Measurements from ENCODE around the gene ACTRT2.

The ACTRT2 gene

GRCh38 chr1:3061981-3062615 is 40.8 kb downstream of the ACTRT2 start (continued):
- TF ChIP-seq TSHZ2 (CRISPR knock-in tag; IDR thresholded peaks at IDR 0.05) (no peak), RARB (CRISPR knock-in tag; IDR thresholded peaks at IDR 0.05) (no peak)

GRCh38 chr1:3062616-3063378 is 41.5 kb downstream of the ACTRT2 start:
- ATAC-seq: no peak
- TF ChIP-seq ESRRG (CRISPR knock-in tag; IDR thresholded peaks at IDR 0.05) (no peak), TOX (CRISPR knock-in tag; IDR thresholded peaks at IDR 0.05; ENCODE audit: borderline replicate concordance) (no peak), ZNF70 (CRISPR knock-in tag; IDR thresholded peaks at IDR 0.05) (no peak), GLIS3 (CRISPR knock-in tag; IDR thresholded peaks at IDR 0.05) (no peak), RARB (CRISPR knock-in tag; IDR thresholded peaks at IDR 0.05) (no peak), ZNF565 (CRISPR knock-in tag; conservative IDR thresholded peaks at IDR 0.05; ENCODE audit: low read depth) (no peak), CSDC2 (CRISPR knock-in tag; IDR thresholded peaks at IDR 0.05) (no peak), CREB5 (CRISPR knock-in tag; IDR thresholded peaks at IDR 0.05; ENCODE audit: low read depth) (no peak), SNAI2 (CRISPR knock-in tag; IDR thresholded peaks at IDR 0.05) (no peak), PATZ1 (CRISPR knock-in tag; IDR thresholded peaks at IDR 0.05; ENCODE audit: borderline replicate concordance) (no peak), POU6F1 (CRISPR knock-in tag; IDR thresholded peaks at IDR 0.05; ENCODE audit: borderline replicate concordance, low read depth) (no peak), ZNF8 (CRISPR knock-in tag; IDR thresholded peaks at IDR 0.05) (no peak), ZC3H10 (CRISPR knock-in tag; IDR thresholded peaks at IDR 0.05) (no peak), ISL1 (CRISPR knock-in tag; IDR thresholded peaks at IDR 0.05) (no peak), ZFP3 (CRISPR knock-in tag; IDR thresholded peaks at IDR 0.05) (no peak)

GRCh38 chr1:3063379-3064295 is 42.4 kb downstream of the ACTRT2 start:
- ATAC-seq: no peak
- TF ChIP-seq GLIS3 (CRISPR knock-in tag; IDR thresholded peaks at IDR 0.05): no peak
- TF ChIP-seq ZNF8 (CRISPR knock-in tag; IDR thresholded peaks at IDR 0.05): no peak
- TF ChIP-seq ZNF565 (CRISPR knock-in tag; conservative IDR thresholded peaks at IDR 0.05; ENCODE audit: low read depth): no peak
- TF ChIP-seq ZNF70 (CRISPR knock-in tag; IDR thresholded peaks at IDR 0.05): no peak
- TF ChIP-seq BACH2 (CRISPR knock-in tag; IDR thresholded peaks at IDR 0.05; ENCODE audit: borderline replicate concordance): no peak
- no peak for TF ChIP-seq POU6F1 (CRISPR knock-in tag; IDR thresholded peaks at IDR 0.05; ENCODE audit: borderline replicate concordance, low read depth)
- no peak for TF ChIP-seq ESRRG (CRISPR knock-in tag; IDR thresholded peaks at IDR 0.05)
- no peak for TF ChIP-seq SNAI2 (CRISPR knock-in tag; IDR thresholded peaks at IDR 0.05)
- TF ChIP-seq CSDC2 (CRISPR knock-in tag; IDR thresholded peaks at IDR 0.05): no peak
- TF ChIP-seq OSR1 (CRISPR knock-in tag; IDR thresholded peaks at IDR 0.05): no peak
- TF ChIP-seq TCF4 (CRISPR knock-in tag; IDR thresholded peaks at IDR 0.05; ENCODE audit: borderline replicate concordance): no peak
- no peak for TF ChIP-seq ZC3H10 (CRISPR knock-in tag; IDR thresholded peaks at IDR 0.05)
- TF ChIP-seq ZFP3 (CRISPR knock-in tag; IDR thresholded peaks at IDR 0.05): no peak
- TF ChIP-seq PPARA (CRISPR knock-in tag; IDR thresholded peaks at IDR 0.05; ENCODE audit: borderline replicate concordance): no peak
- TF ChIP-seq TSHZ2 (CRISPR knock-in tag; IDR thresholded peaks at IDR 0.05): no peak
- TF ChIP-seq RARB (CRISPR knock-in tag; IDR thresholded peaks at IDR 0.05): no peak
- TF ChIP-seq TOX (CRISPR knock-in tag; IDR thresholded peaks at IDR 0.05; ENCODE audit: borderline replicate concordance): no peak

Measured in SK-N-SH treated with all-trans-retinoic acid at 6 μM for 48 hours (cell line).